Type B pancreatic cell (in vitro differentiated cells): ENCODE results near the gene EFNA4. TPM values are rescaled to one million over a fixed set of nuclear protein-coding genes. Genes with fewer than 3 reads are reported as not detected.

Source experiments
- DNase-seq: peaks from one replicate; pipeline ENCODE4 v3.0.0; 2021; ENCODE audit warnings: mixed read lengths; ENCODE audit not compliant: unreplicated experiment; ENCODE audit errors: extremely low spot score
- H3K27ac Mint-ChIP-seq: 2 replicates; pipeline ENCODE4 v1.8.0; 2021; ENCODE audit warnings: mild to moderate bottlenecking, mixed read lengths
- H3K27me3 Mint-ChIP-seq: 2 replicates; pipeline ENCODE4 v1.8.0; 2021; ENCODE audit warnings: mixed read lengths
- H3K36me3 Mint-ChIP-seq: 2 replicates; pipeline ENCODE4 v1.8.0; 2021; ENCODE audit warnings: mixed read lengths
- H3K4me1 Mint-ChIP-seq: one replicate; pipeline ENCODE4 v1.8.0; 2021; ENCODE audit warnings: mixed read lengths; ENCODE audit not compliant: unreplicated experiment
- H3K4me3 Mint-ChIP-seq: 2 replicates; pipeline ENCODE4 v1.8.0; 2021; ENCODE audit warnings: mild to moderate bottlenecking, mixed read lengths
- H3K9me3 Mint-ChIP-seq: 2 replicates; pipeline ENCODE4 v1.8.0; 2021; ENCODE audit warnings: mixed read lengths
- CTCF ChIP-seq: fragments of 200-600 bp; sonication (generic); conservative IDR thresholded peaks from 2 replicates; pipeline ENCODE4 v1.5.0; 2021; ENCODE audit warnings: antibody characterized with exemption, mild to moderate bottlenecking
- total RNA-seq: library from RNA; stranded (reverse); gene quantifications from 2 replicates; pipeline ENCODE4 v1.2.1, GENCODE V29; 2021; ENCODE audit warnings: low replicate concordance

Gene EFNA4
- total RNA-seq, 1 donor from 2014 or later: 22.1 TPM

DNA sequence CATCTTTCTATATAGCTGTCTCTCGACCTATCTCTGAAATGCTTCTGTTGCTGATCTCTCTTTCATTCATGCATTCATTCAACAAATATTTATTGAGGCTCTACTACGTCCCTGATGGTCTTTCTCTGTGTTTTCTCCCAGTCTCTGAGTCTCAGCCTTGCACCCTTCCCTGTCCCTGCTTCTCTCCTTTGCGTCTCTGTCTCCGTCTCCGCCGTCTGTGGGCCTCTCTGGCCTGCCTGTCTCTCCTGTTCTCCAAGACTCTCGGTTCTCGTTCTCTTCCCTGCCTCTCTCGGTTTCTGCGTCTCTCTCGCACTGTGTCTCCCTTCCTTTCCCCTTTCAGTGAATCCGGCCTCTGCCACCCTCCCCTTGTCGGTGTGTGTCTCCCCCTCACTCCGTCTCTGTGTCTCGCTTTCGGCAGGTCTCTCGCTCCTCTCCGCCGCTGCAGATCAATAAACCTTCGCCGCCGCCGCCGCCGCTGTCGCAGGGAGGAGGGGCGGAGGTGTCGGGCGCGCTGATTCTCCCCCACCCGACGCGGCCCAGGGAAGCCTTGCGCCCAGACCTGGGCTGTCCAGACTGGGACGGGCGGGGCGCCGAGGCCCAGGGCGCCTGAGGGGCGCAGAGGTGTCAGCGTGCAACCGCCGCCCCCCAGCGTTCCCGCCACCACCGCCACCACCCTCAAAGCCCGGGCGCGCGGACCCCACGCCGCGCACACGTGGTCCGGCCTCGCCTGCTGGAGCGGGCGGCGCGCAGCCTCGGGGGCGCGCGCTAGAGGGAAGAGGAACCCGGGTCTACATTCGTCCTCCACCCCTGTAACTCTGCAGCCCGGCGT, 18.1 kb downstream of the EFNA4 start:
- peak; percentile 72 for DNase-seq
- no peaks in the 10 kb centered on the region for H3K36me3 Mint-ChIP-seq
- H3K4me1 Mint-ChIP-seq: peaks cover 33% of the 10 kb centered on the region
- peak overlapping the region; percentile 89 for H3K4me3 Mint-ChIP-seq
- peak overlapping the region; percentile 85 for H3K27ac Mint-ChIP-seq
- no peaks in the 10 kb centered on the region for H3K9me3 Mint-ChIP-seq
- H3K27me3 Mint-ChIP-seq: peaks cover 57% of the 10 kb centered on the region
- no peak for TF ChIP-seq CTCF

DNA sequence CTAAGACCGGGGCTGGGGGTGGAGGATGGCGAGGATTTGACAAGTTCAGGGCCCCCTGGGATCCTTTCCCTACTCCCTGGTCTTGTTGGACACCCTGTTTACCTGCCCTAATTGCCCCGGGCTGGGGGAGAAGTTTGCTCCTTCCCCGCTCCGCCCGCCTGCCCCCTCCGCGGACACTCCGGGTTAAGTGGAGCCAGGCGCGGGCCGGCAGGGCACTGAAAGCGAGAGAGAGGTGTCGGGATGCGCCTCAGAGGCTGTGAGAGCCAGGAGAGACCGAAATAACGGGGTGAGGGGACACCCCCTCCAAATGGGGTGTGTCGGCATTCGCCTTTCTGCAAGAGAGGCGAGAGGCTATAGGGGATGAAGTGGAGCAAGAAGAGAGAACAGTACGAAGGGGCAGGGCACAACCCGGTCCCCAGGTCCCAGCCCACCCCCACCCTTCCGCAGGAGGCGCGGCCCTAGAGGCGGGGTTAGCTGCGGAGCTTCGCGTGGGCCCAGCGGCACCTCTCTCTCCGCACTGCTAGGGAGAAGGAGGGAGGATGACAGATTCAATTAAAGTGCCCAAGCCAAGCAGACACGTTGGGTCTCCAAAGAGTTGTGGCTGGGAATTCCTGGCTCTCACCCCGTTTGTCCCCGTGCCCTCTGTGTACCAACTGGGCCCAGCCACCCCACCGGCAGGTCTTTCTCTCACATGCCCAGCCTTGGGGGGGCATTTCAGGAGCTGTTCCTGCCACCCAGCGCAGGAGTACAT, 18.9 kb downstream of the EFNA4 start:
- peak overlapping the region; percentile 88 for H3K27ac Mint-ChIP-seq
- peaks cover 54% of the 10 kb centered on the region for H3K27me3 Mint-ChIP-seq
- H3K4me1 Mint-ChIP-seq: peaks cover 32% of the 10 kb centered on the region
- no peaks in the 10 kb centered on the region for H3K9me3 Mint-ChIP-seq
- H3K4me3 Mint-ChIP-seq: peak overlapping the region; percentile 81
- H3K36me3 Mint-ChIP-seq: no peaks in the 10 kb centered on the region
- peak; percentile 71 for DNase-seq
- no peak for TF ChIP-seq CTCF

- peaks cover 48% of the 10 kb centered on the region for H3K27me3 Mint-ChIP-seq
- no peaks in the 10 kb centered on the region for H3K36me3 Mint-ChIP-seq
- DNase-seq: no peak
- no peak for TF ChIP-seq CTCF
- H3K9me3 Mint-ChIP-seq: no peaks in the 10 kb centered on the region
- H3K27ac Mint-ChIP-seq: peak overlapping the region; percentile 88
- H3K4me3 Mint-ChIP-seq: peak overlapping the region; percentile 81
- H3K4me1 Mint-ChIP-seq: peaks cover 31% of the 10 kb centered on the region
Measured at GRCh38 chr1:155083052-155083541, 19.6 kb downstream of the EFNA4 start.

- peaks cover 31% of the 10 kb centered on the region for H3K4me1 Mint-ChIP-seq
- peaks cover 44% of the 10 kb centered on the region for H3K27me3 Mint-ChIP-seq
- DNase-seq: no peak
- H3K9me3 Mint-ChIP-seq: no peaks in the 10 kb centered on the region
- H3K36me3 Mint-ChIP-seq: no peaks in the 10 kb centered on the region
- peak overlapping the region; percentile 95 for H3K4me3 Mint-ChIP-seq
- no peak for TF ChIP-seq CTCF
- H3K27ac Mint-ChIP-seq: peak overlapping the region; percentile 95
Measured at GRCh38 chr1:155083865-155084721, 20.6 kb downstream of the EFNA4 start.
